ENCODE data around the gene HLA-DMA.

DNA sequence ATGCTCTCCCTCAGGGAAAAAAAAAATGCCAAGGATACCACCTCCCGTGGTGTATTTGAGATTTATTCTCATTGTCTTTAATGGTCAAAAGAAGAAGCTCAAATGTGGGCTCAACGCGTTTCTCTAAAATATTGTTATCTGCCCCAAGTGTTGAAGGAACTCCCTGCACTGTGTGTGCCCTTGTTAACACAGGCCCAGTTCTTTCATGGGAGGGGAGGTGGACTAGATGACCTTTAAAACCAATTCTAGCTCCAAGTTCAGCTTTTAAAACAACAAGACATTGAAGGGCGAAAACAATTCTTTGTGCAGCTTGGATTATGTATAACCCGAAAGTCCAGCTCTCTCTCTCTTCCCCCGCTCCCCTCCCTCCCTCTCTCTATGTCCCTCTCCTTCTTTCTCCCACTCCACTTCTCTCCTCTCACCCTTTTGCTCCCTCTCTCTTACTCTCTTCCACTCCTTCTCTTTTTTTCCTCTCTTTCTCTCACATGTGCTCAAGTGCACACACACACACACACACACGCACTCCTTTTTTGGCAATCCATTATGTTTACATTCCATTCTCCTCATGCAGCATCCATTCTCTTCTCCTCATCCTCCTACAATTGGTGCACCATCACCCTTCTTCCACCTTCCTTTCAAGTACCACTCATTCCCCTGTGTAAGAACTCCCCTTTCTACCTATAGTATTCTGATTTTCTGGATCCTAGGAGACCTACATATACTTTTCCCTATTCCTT is 20.6 kb downstream of the HLA-DMA start:
- TF ChIP-seq POLR2A (IDR thresholded peaks at IDR 0.05) (no peak), POLR2AphosphoS5 (IDR thresholded peaks at IDR 0.05) (no peak)
- TF ChIP-seq, protein P1, sequence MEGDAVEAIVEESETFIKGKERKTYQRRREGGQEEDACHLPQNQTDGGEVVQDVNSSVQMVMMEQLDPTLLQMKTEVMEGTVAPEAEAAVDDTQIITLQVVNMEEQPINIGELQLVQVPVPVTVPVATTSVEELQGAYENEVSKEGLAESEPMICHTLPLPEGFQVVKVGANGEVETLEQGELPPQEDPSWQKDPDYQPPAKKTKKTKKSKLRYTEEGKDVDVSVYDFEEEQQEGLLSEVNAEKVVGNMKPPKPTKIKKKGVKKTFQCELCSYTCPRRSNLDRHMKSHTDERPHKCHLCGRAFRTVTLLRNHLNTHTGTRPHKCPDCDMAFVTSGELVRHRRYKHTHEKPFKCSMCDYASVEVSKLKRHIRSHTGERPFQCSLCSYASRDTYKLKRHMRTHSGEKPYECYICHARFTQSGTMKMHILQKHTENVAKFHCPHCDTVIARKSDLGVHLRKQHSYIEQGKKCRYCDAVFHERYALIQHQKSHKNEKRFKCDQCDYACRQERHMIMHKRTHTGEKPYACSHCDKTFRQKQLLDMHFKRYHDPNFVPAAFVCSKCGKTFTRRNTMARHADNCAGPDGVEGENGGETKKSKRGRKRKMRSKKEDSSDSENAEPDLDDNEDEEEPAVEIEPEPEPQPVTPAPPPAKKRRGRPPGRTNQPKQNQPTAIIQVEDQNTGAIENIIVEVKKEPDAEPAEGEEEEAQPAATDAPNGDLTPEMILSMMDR (IDR thresholded peaks at IDR 0.05): no peak

All from suprapubic skin (tissue), 4 donors.